ENCODE results near the gene DYRK2. TPM values are rescaled to one million over a fixed set of nuclear protein-coding genes. Genes with fewer than 3 reads are reported as not detected.

DYRK2 gene
- total RNA-seq, 1 donor from 2014 or later: 48.1 TPM

- peak overlapping the region; percentile 97 for H3K4me3 Mint-ChIP-seq (ENCODE audit: low read depth)
- H3K4me1 Mint-ChIP-seq (ENCODE audit: low read depth): peaks cover 27% of the 10 kb centered on the region
- TF ChIP-seq CTCF (IDR thresholded peaks at IDR 0.05; ENCODE audit: unreplicated experiment): peak; percentile 41
- no peaks in the 10 kb centered on the region for H3K9me3 Mint-ChIP-seq (ENCODE audit: low read depth)
- H3K27me3 Mint-ChIP-seq: peaks cover 1% of the 10 kb centered on the region
- DNase-seq (ENCODE audit: low spot score, unreplicated experiment): peak; percentile 54
- H3K36me3 Mint-ChIP-seq (ENCODE audit: insufficient read depth): peaks cover 6% of the 10 kb centered on the region
- H3K27ac Mint-ChIP-seq: peak overlapping the region; percentile 98
These were observed 585 bp upstream of the DYRK2 start for GRCh38 chr12:67647799-67648520.

- peak overlapping the region; percentile 91 for H3K4me3 Mint-ChIP-seq (ENCODE audit: low read depth)
- no peak overlapping the region for H3K27ac Mint-ChIP-seq
- peaks cover 27% of the 10 kb centered on the region for H3K4me1 Mint-ChIP-seq (ENCODE audit: low read depth)
- no peak for TF ChIP-seq CTCF (IDR thresholded peaks at IDR 0.05; ENCODE audit: unreplicated experiment)
- H3K27me3 Mint-ChIP-seq: no peaks in the 10 kb centered on the region
- H3K9me3 Mint-ChIP-seq (ENCODE audit: low read depth): no peaks in the 10 kb centered on the region
- peaks cover 8% of the 10 kb centered on the region for H3K36me3 Mint-ChIP-seq (ENCODE audit: insufficient read depth)
- DNase-seq (ENCODE audit: low spot score, unreplicated experiment): no peak
These were observed 670 bp downstream of the DYRK2 start for GRCh38 chr12:67649261-67649569.

GRCh38 chr12:67649570-67650387 lies 1.2 kb downstream of the DYRK2 start:
- H3K27ac Mint-ChIP-seq: peak overlapping the region; percentile 94
- peak; percentile 39 for DNase-seq (ENCODE audit: low spot score, unreplicated experiment)
- peak overlapping the region; percentile 91 for H3K4me3 Mint-ChIP-seq (ENCODE audit: low read depth)
- no peaks in the 10 kb centered on the region for H3K9me3 Mint-ChIP-seq (ENCODE audit: low read depth)
- peaks cover 12% of the 10 kb centered on the region for H3K36me3 Mint-ChIP-seq (ENCODE audit: insufficient read depth)
- no peaks in the 10 kb centered on the region for H3K27me3 Mint-ChIP-seq
- H3K4me1 Mint-ChIP-seq (ENCODE audit: low read depth): peaks cover 29% of the 10 kb centered on the region
- TF ChIP-seq CTCF (IDR thresholded peaks at IDR 0.05; ENCODE audit: unreplicated experiment): no peak

GRCh38 chr12:67650388-67651131 lies 2.0 kb downstream of the DYRK2 start:
- Mint-ChIP-seq H3K9me3 (ENCODE audit: low read depth) (no peaks in the 10 kb centered on the region), H3K4me3 (ENCODE audit: low read depth) (peak overlapping the region; percentile 91), H3K4me1 (ENCODE audit: low read depth) (peaks cover 29% of the 10 kb centered on the region), H3K27me3 (no peaks in the 10 kb centered on the region), H3K27ac (peak overlapping the region; percentile 94), H3K36me3 (ENCODE audit: insufficient read depth) (peaks cover 13% of the 10 kb centered on the region)
- no peak for TF ChIP-seq CTCF (IDR thresholded peaks at IDR 0.05; ENCODE audit: unreplicated experiment)
- peak; percentile 14 for DNase-seq (ENCODE audit: low spot score, unreplicated experiment)

GRCh38 chr12:67651132-67651695 lies 2.7 kb downstream of the DYRK2 start:
- H3K36me3 Mint-ChIP-seq (ENCODE audit: insufficient read depth): peaks cover 14% of the 10 kb centered on the region
- TF ChIP-seq CTCF (IDR thresholded peaks at IDR 0.05; ENCODE audit: unreplicated experiment): no peak
- peak overlapping the region; percentile 11 for H3K27ac Mint-ChIP-seq
- no peaks in the 10 kb centered on the region for H3K27me3 Mint-ChIP-seq
- no peak for DNase-seq (ENCODE audit: low spot score, unreplicated experiment)
- no peaks in the 10 kb centered on the region for H3K9me3 Mint-ChIP-seq (ENCODE audit: low read depth)
- H3K4me3 Mint-ChIP-seq (ENCODE audit: low read depth): peak overlapping the region; percentile 91
- H3K4me1 Mint-ChIP-seq (ENCODE audit: low read depth): peaks cover 27% of the 10 kb centered on the region

Measured in progenitor cell of endocrine pancreas (in vitro differentiated cells).